ENCODE measurements around the gene ZNF462.

The ZNF462 gene

DNA sequence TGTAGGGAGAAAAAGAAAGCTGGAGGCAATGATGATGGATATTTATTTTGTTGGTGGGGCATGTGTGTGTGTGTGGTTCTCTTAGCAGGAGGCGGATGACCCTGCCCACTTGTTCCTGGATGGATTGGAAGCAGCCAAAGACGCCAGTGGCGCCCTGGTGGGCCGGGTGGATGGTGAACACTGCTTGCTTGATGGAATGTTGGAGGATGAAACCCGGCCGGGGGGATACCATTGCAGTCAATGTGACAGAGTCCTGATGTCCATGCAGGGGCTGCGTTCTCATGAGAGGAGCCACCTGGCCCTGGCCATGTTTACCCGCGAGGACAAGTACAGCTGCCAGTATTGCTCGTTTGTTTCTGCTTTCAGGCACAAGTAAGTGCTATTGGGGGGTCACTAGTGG lies 69.2 kb downstream of the ZNF462 start:
- TF ChIP-seq, protein P1, sequence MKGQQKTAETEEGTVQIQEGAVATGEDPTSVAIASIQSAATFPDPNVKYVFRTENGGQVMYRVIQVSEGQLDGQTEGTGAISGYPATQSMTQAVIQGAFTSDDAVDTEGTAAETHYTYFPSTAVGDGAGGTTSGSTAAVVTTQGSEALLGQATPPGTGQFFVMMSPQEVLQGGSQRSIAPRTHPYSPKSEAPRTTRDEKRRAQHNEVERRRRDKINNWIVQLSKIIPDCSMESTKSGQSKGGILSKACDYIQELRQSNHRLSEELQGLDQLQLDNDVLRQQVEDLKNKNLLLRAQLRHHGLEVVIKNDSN (IDR thresholded peaks at IDR 0.05) = no peak
- TF ChIP-seq TCF12 (IDR thresholded peaks at IDR 0.05; ENCODE audit: low read depth) (no peak), TEAD4 (IDR thresholded peaks at IDR 0.05) (no peak), MAX (IDR thresholded peaks at IDR 0.05) (no peak), FOXM1 (IDR thresholded peaks at IDR 0.05; ENCODE audit: borderline replicate concordance, low read depth) (no peak), ZBTB7A (IDR thresholded peaks at IDR 0.05; ENCODE audit: low read depth) (no peak), CREB1 (IDR thresholded peaks at IDR 0.05; ENCODE audit: low read depth) (no peak), REST (IDR thresholded peaks at IDR 0.05; ENCODE audit: low read depth) (no peak), YY1 (IDR thresholded peaks at IDR 0.05; ENCODE audit: low read depth) (no peak), CEBPB (IDR thresholded peaks at IDR 0.05) (no peak), RAD21 (IDR thresholded peaks at IDR 0.05; ENCODE audit: low read depth) (no peak), EP300 (IDR thresholded peaks at IDR 0.05; ENCODE audit: borderline replicate concordance) (no peak), TAF1 (IDR thresholded peaks at IDR 0.05; ENCODE audit: low read depth) (no peak), NFIC (IDR thresholded peaks at IDR 0.05) (no peak), EGR1 (IDR thresholded peaks at IDR 0.05) (no peak)

- TF ChIP-seq EP300 (IDR thresholded peaks at IDR 0.05; ENCODE audit: borderline replicate concordance) = no peak
- TF ChIP-seq TEAD4 (IDR thresholded peaks at IDR 0.05) = no peak
- no peak for TF ChIP-seq CEBPB (IDR thresholded peaks at IDR 0.05)
- TF ChIP-seq NFIC (IDR thresholded peaks at IDR 0.05) = no peak
- TF ChIP-seq RAD21 (IDR thresholded peaks at IDR 0.05; ENCODE audit: low read depth) = no peak
- no peak for TF ChIP-seq CREB1 (IDR thresholded peaks at IDR 0.05; ENCODE audit: low read depth)
- no peak for TF ChIP-seq REST (IDR thresholded peaks at IDR 0.05; ENCODE audit: low read depth)
- TF ChIP-seq EGR1 (IDR thresholded peaks at IDR 0.05) = no peak
- no peak for TF ChIP-seq ZBTB7A (IDR thresholded peaks at IDR 0.05; ENCODE audit: low read depth)
- TF ChIP-seq TAF1 (IDR thresholded peaks at IDR 0.05; ENCODE audit: low read depth) = no peak
- no peak for TF ChIP-seq FOXM1 (IDR thresholded peaks at IDR 0.05; ENCODE audit: borderline replicate concordance, low read depth)
- no peak for TF ChIP-seq YY1 (IDR thresholded peaks at IDR 0.05; ENCODE audit: low read depth)
- TF ChIP-seq, protein P1 (IDR thresholded peaks at IDR 0.05) = no peak
- no peak for TF ChIP-seq MAX (IDR thresholded peaks at IDR 0.05)
- TF ChIP-seq TCF12 (IDR thresholded peaks at IDR 0.05; ENCODE audit: low read depth) = no peak
These were observed 69.7 kb downstream of the ZNF462 start for GRCh38 chr9:106932675-106933074.

DNA sequence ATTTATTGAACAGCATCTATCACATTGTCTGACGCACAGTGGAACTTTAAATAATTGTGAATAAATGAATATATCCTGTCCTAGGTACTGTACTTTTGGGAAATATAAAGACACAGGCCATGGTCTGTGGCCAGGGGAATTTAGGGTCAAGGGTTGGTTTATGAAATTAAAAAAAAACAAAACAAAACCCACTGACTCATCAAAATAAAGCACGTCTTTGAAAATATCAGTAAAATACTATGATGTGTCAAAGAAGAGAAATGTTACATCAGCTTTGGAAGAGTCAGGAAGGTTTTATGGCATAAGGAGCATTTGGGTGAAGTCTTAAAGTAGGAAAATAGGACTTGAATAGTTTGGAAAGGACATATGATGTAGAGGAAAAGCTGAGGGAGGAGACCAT lies 70.5 kb downstream of the ZNF462 start:
- TF ChIP-seq EGR1 (IDR thresholded peaks at IDR 0.05) (no peak), YY1 (IDR thresholded peaks at IDR 0.05; ENCODE audit: low read depth) (no peak), CREB1 (IDR thresholded peaks at IDR 0.05; ENCODE audit: low read depth) (no peak), CEBPB (IDR thresholded peaks at IDR 0.05) (no peak), MAX (IDR thresholded peaks at IDR 0.05) (no peak), NFIC (IDR thresholded peaks at IDR 0.05) (no peak), RAD21 (IDR thresholded peaks at IDR 0.05; ENCODE audit: low read depth) (no peak), REST (IDR thresholded peaks at IDR 0.05; ENCODE audit: low read depth) (no peak), TCF12 (IDR thresholded peaks at IDR 0.05; ENCODE audit: low read depth) (no peak), ZBTB7A (IDR thresholded peaks at IDR 0.05; ENCODE audit: low read depth) (no peak), TAF1 (IDR thresholded peaks at IDR 0.05; ENCODE audit: low read depth) (no peak), TEAD4 (IDR thresholded peaks at IDR 0.05) (no peak), FOXM1 (IDR thresholded peaks at IDR 0.05; ENCODE audit: borderline replicate concordance, low read depth) (no peak), EP300 (IDR thresholded peaks at IDR 0.05; ENCODE audit: borderline replicate concordance) (no peak)
- TF ChIP-seq, protein P1 (IDR thresholded peaks at IDR 0.05) = no peak

All from Ishikawa (cell line).